Prostate gland (tissue), 2 donors: ENCODE data around the gene DYNC1I1.

Experiments
- CTCF ChIP-seq, 4 experiments: fragments of 200-600 bp in 2 of 4; fragments of 450-650 bp in 2 of 4; sonication (generic) in 2 of 4; IDR thresholded peaks; 1 replicate in 3 of 4; 2 replicates in 1 of 4; pipeline ENCODE4 v1.5.1; 2016 to 2019; ENCODE audit warnings: antibody characterized with exemption in 4 of 4, mild to moderate bottlenecking in 2 of 4, moderate library complexity in 2 of 4
- POLR2A ChIP-seq: fragments of 450-650 bp; IDR thresholded peaks from one replicate; pipeline ENCODE4 v1.6.1; 2016; ENCODE audit warnings: antibody characterized with exemption, mild to moderate bottlenecking
- POLR2AphosphoS5 ChIP-seq: sonication (generic); formaldehyde crosslinking; IDR thresholded peaks from one replicate; pipeline ENCODE4 v1.6.1; 2017; ENCODE audit warnings: antibody characterized with exemption

- TF ChIP-seq CTCF (IDR thresholded peaks at IDR 0.05) (no peak), POLR2AphosphoS5 (no peak), POLR2A (no peak)
Measured at GRCh38 chr7:95980167-95980566, 207.8 kb downstream of the DYNC1I1 start.
